GM19372 (cell line): ENCODE data around the gene ALPK3.
"Not testable (repeated sequence)": the region's sequence is repeated elsewhere in the genome, so short reads cannot be mapped to it uniquely, and the experiment has no call there.

Experiments
- ATAC-seq: cut with Tn5 transposase; IDR thresholded peaks from one replicate; pipeline ENCODE4 v1.9.1; 2021; ENCODE audit warnings: mild to moderate bottlenecking, low read depth, moderate library complexity; ENCODE audit not compliant: unreplicated experiment

Gene ALPK3

DNA sequence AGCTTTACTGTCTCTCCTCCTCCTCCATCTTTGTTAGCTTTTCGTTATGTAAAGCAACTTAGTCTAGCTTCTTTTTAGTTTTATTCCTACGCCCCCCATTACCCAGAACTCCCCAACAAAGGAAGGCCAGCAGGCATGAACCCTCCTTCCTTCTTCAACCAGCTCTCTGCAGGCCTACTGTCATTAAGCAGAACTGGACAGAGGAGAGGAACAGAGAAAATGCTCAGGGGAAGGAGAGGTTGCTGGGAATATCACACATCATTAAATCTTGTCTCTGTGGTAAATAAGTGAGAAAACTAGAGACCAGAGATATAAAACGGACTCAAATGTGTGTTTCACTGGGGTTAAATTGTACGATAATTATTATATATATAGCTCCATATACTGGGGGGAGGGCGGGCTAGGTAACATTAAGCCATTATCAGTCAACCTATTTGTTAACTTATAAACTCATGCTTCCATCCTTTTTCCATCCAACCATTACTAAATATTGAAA lies 48.0 kb downstream of the ALPK3 start:
- ATAC-seq: no peak

DNA sequence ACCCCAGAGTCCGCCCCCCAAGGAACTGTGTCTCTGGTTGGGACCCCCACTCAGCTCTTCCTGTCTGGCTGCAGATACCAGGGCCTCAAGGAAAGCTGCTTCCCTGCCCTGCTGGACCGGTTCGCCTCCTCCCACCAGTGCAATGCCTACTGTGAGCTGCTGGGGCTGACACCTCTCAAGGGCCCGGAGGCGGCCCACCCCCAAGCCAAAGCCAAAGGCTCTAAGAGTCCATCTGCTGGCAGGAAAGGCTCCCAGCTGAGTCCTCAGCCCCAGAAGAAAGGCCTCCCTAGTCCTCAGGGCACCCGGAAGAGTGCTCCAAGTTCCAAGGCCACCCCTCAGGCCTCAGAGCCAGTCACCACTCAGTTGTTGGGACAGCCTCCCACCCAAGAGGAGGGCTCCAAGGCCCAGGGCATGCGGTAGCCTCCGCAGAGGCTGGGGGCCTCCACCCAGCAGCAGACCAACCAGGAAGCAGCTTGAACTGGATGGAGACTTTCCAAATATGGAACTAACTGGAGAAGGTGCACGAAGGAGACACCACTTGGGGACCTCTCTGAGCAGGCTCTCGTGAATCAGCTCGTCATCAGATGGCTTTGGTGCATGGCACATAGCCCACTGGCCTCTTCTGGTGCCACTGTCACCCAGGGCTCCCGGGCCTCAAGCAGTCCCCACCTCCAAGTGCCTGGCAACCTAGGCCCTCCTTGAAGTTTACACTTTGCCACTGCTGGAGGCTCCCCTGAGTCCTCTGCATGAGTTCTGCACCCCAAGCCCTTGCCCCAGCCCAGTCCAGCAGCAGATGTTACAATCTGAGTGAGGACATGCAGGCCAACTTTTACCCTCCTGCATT lies 51.1 kb downstream of the ALPK3 start:
- ATAC-seq: no peak

DNA sequence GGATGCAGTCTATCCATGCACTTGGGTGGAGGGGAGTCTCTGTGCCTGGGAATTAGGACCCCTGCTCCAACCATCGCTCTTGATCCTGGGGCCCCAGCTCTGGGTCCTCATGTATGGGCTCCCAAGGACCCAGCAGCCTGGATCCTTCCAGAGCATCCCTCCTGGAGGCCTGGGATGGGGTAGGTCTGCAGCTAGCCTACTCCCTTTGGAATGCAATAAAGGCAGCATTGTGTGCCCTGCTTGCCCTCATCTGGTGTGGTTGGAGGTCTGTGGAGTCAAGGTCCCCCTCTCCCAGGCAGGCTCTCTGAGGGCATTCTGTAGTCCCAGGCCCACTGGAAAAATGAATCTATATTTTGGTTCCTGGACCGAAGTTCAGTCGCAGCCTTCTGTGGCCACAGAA lies 52.4 kb downstream of the ALPK3 start:
- ATAC-seq: no peak

DNA sequence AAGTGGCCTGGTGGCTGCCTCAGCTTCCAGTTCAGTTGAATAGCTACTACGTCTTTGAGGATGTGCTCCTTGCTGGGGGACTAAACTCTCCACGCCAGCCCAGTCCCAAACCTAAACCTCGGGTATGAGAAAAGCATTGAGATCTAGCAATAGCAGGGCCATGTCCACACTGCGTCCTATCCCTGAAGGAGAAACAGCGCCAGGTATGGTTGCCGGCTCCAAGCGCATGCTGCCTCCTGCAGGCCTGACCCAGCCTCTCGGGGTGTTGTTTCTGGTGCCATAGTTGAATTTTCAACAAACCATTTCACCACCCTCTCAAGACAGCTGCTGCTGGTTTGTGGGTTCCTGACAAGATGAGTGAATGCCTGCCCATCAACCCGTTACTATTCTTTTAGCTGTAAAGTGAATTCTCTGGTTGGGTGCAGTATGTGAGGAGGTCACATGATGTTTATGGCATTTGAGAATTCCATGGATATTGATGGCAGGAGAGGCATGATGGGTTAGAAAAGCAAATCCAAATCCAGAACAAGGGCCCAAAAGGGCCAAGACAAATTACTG lies 54.4 kb downstream of the ALPK3 start:
- ATAC-seq: no peak

DNA sequence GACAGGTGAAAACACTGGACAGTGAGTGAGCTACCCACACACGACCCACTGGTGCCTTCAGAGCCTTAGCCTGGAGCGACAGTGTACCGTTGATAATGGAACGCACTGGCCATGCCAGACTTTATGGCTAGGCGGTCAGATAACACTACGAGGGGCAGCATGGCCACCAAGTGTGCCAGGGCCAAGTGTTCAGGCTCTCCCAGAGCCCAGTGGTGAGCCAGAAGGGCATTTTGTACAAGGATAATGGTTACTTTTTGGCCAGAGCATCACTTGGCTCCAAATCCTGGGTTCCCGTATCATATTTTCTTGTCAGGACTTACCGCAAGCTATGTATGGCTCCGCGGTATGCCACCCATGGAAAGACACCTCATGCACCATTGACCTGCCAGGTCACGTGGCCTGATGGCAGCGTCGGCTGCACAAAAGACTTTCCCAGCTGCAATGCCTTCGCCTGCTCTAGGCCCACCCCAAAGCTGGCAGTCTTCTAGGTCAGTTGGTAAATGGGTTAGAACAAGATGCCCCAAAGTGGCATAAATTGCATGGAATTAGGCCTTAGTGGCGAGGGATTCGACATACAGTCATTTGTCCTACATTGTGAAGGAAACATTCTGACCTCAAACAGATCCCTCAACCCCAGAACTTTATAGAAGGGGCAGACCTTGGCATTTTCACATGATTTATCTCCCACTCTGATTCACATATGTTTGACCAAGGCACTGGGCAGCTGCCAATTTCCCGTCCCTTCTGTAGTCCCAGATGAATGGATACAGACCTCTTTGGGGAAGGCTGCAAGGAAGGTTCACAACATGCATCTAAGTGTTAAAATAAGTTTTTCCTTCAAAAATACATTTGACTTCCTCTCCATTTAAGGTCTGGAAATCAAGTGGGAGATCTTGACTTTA lies 55.1 kb downstream of the ALPK3 start:
- ATAC-seq: no peak

DNA sequence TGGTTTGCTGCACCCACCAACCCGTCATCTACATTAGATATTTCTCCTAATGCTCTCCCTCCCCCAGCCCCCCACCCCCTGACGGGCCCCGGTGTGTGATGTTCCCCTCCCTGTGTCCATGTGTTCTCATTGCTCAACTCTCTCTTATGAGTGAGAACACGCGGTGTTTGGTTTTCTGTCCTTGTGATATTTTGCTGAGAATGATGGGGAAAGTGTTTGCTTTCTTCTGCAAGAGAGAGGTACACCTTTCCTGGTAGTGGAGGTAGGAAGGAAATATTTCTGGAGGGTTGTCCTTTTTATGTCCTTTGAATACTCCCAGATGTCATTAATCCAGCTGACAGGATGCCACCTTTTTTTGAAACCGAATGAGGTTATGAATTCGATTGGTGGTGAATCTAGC lies 56.8 kb downstream of the ALPK3 start:
- ATAC-seq: no peak

DNA sequence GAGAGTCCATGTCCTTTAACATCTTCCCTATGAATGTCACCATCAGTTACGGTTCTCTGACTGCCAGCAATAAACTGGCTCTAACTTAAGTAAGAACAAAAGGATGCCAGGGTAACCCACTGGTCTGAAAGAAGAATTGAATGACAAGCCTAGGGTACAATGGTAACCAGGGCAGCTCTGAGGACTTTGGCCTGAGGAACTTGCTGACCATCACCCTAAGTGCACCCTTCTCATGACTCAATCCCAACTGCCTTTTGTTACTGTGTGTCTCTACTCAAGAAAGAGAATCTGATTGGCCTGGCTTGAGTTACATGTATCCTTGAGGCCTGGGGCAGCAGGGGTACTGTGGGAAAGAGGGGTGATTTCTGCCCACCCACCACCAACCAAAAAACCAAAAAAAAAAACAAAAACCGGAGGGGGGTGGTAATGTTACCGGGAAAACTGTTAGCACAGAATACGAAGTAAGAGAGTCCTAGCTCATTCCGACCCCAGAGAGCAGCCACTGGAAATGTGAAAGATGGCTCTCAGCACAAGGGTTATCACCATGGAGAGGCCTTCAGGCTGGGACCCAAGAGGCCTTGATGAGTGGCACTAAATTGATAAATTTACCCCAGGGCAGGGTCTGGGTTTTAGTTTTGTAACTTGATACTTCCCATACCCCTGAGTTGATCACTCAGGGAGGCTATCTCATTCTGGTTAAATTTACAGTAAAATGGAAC lies 58.0 kb downstream of the ALPK3 start:
- no peak for ATAC-seq

DNA sequence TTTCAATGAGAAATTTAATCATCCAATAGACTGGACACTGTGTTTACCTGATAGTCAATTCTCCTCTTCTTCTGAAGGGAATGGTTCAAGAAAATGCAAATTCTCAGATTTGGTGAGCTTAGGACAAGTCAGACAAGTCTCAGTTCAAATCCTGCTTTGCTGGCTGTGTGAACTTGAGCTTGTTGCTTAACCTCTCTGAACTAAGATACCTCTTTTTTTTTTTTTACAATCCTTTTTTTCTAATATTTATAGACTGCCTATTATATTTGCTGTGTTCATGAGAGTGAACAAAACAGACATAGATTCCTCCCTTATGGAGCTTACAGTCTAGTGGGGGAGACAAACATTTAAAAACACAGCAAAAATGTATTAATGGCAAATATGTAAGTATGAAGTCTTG lies 59.1 kb downstream of the ALPK3 start:
- no peak for ATAC-seq

DNA sequence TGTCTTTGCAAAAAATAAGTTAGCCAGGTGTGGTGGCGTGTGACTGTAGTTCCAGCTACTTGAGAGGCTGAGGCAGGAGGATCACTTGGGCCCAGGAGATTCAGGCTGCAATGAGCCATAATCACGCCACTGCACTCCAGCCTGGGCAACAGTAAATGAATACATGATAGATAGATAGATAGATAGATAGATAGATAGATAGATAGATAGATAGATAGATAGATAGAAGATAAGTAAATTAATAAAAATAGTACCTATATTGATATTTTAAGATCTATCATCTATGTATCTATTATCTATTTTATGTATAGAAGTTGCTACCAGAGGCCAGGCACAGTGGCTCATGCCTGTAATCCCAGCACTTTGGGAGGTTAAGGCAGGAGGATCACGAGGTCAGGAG lies 60.5 kb downstream of the ALPK3 start:
- ATAC-seq: not testable (repeated sequence)

DNA sequence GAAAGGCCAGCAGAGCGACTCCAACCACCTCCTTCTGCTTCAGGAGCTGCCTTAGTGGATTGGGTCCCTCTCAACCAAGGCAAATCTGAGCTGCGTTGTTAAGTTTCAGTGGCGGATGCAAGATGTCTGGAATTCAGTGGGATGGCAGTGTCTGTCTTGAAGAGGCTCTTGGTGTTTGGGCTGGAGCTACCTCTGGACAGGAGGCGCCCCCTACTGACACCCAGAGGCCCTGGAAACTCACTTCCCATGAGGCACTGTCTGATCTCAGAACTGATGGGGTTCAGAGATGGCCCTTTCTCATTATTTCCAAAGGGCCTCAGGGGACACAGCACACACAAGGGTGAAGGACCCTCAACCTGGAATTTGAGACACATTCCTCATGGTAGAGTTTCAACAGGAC lies 61.3 kb downstream of the ALPK3 start:
- no peak for ATAC-seq

DNA sequence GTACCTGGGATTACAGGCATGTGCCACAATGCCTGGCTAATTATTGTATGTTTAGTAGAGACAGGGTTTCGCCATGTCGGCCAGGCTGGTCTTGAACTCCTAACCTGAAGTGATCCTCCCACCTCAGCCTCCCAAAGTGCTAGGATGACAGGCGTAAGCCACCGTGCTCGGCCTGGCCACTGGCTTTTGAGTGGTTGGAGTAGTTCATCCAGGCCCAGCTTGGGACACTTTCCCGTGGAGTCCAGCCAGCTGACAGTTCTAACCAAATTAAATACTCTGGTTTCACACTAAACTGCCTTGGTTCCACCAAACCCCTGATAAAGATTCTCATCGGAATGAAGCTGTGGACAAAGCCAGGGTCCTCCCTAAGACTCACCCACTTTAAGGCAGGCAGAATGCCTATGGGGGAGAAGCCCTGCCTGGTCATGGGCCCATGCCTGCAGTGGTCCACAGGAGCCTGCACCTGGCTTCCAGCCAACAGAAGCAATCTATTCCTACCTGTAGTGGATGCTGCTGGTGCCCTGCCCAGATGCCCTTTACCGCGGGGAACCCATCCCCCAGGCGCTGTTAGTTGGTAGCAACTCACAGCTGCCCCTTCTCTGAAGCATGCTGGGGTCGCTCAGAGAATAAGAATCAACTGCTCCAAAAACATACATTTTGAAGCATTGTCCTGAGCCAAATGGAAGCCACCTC lies 62.1 kb downstream of the ALPK3 start:
- ATAC-seq: no peak

DNA sequence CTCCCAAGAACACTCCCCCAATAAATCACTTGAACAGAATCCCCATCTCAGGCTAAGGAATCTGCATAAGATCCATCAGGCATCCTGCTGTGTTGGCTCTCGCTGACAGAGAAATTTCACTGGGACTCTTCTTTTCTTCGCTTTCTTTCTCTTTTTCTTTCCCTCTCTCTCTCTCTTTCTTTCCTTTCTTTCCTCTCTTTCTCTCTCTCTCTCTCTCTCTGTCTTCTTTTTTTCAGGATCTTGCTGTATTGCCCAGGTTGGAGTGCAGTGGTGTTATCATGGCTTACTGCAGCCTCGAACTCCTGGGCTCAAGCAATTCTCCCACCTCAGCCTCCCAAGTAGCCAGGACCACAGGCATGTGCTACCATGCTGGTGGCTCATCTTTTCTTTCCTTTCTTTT lies 62.9 kb downstream of the ALPK3 start:
- no peak for ATAC-seq

DNA sequence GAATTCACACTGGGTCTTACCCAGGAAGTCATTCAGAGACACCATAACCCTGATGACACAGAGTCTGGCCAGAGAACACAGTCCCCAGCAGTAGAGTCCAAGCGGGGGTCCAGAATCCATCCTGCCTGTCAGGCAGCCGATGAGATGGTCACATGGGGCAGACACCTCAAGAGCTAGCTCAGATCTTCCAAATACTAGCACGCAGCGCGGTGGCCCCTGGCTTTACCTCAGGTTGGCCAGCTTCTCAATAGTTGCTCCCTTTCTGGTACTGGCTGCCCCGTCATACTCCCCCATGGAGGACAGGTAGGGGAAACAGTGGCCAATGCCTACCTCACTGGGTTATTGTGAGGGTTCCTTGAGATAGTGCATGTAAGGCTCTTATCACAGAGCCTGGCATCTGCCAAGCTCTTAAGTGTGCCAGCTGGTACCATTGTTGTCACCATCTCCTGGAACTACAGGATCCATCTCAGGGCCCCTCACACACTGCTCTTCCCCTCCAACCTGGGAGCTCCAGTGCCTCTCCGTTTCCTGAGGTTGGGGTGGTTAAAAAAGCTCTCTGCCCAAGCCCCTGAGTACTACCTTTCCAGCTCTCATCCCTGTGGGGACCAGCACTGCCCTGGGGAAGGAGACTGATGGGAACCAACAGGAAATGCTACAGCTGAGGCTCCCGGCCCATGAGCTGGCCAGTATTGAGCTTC lies 63.8 kb downstream of the ALPK3 start:
- no peak for ATAC-seq

DNA sequence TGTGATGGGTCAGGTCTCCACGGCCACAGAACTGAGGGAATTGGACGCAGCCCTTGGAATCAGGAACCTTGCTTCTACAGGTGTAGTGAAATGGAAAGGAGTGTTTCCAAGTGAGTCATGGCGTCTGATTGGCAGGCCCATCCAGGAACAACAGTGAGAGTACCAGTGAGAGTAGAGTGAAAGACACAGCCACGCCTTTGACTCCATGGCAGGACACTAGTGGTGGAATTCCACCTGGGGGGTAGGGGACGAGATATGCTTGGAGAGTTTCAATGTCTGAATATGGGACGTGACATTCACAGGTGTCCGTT lies 64.3 kb downstream of the ALPK3 start:
- ATAC-seq: no peak

DNA sequence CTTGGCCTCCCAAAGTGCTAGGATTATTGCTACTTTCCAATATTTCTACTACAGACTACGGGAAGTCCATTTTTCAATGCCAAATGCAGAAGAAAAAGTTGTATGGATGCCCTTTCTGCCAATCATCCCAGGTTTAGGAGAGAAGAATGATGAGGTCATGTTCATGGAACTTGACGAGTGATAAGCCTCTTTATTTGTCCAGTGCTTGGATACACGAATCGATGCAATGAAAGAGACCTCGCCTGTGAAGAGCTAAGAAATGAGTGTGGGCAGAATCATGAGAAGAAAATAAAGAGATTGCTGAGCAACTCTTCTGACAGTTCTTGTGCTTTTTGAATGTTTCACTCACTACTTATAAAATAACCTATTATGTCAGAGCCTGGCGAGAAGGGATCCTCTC lies 66.3 kb downstream of the ALPK3 start:
- no peak for ATAC-seq

DNA sequence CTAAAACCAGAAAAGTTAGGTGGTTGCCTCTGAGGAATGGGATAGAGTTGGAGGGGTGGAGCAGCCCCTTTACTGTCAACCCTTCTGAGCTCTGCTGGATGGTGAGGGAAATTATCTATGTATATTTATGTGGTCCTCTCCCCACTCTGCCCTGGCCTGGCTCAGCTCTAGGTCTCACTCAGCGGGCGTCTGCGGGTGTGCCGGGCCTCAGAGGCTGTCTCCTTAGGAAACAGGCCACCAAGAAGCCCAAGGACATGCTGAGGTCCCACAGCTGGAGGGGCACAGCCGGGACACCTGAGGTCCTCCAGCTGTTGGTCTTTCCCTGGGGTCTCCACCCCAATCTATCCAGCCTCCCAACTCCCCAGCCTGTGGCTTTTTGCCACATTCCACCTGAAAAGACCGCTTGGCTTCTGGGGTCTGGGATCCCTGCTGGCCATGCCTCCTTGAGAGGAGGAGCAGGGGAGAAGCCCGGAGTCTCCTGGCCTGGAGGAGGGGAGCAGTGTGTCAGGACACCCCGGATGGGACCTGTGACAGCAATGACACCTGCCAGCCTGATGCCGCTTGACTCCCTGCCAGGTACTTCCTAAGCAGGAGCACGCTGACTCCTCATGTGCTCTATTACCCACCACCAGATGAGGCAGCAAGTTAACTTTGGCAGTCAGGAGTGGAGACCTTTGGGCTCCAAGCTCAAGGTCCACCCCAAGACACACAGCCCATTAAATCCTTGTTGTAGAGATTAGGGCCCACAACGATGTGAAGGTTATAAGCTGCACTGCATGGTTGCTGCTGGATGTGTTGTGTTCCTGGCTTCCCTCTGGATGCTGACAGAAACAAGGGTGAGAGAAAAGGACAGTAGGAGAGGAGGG lies 67.0 kb downstream of the ALPK3 start, which contains the start of gene SLC28A1:
SLC28A1 (plus strand) TSS at position 747 of the 866 bp plus-strand sequence. CDS start 3,099 bp downstream, outside the sequence.
- no peak for ATAC-seq

DNA sequence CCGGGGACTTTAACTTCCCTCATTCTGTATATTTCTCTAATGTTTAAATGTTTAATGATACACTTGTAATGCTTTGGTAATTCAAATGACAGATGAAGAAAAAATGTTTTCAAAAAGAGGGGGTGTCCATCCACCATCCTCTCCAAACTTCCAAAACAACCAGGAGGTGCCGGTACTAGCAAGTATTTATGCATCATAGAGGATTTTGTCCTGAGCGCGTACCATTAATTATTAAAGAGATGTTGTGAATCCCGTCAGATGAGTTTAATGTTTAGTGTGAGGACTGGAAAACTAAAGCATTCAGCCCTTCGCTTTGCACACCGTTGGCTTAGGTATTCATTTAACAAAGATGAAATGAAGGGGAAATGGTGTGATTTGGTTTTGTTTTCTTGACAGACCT lies 68.6 kb downstream of the ALPK3 start:
- ATAC-seq: no peak

DNA sequence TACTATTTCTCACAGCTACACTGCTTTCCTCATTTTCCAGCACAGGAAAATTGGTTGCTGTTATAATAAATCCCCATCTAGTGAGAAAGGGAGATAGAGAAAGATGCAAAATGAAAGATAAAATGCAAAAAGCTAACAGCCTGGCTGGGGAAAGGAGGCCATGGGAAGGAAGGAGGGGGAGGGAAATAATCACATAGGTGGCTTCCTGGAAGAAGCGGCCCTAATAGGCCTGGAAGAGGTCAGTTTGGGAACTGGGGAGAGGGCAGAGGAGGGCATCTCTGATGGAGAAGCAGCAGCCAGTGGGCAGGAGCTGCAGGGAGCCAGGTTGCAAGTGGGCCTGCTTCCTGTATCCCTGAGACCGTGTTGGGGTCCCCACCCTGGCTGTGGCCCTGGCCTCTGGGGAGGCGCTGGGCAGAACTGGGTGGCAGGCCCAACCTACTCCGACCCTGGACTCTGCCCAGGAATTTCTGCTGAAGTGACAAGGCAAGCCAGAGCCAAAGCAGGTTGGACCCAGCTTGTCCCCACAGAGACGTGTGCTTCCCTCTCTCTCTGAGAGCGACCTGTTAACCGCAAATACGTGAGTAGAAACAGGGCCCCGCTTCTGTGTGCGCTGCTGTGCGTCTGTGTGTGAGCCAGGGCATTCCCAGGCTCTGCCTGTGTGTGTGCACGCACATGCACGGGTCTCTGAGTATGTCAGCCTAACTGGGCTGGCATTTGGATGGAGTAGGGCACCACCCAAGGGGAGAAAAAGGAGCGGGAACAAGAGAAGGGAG lies 69.2 kb downstream of the ALPK3 start:
- no peak for ATAC-seq
